ENCODE measurements around the gene GDAP1L1.
"Not testable (repeated sequence)": the region's sequence is repeated elsewhere in the genome, so short reads cannot be mapped to it uniquely, and the experiment has no call there.

Gene GDAP1L1

DNA sequence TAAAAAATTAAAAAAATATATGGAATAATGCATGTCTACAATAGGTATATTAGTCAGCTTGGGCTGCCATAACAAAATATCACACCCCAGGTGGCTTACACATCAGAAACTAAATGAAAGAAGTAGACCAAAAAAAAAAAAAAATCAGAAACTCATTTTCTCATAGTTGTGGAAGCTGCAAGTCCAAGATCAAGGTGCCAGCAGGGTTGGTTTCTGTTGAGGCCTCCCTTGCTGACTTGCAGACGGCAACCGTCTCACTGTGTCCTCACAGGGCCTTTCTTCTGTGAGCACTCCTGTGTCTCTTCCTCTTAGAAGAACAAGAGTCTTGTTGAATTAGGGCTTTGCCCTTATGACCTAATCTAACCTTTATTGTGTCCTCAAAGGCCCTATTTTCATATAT is 11.4 kb upstream of the GDAP1L1 start:
- Histone ChIP-seq H3K27ac (no peak overlapping the region), H3K27me3 (ENCODE audit: control insufficient read depth, insufficient read depth, low read length) (no peaks in the 10 kb centered on the region), H3K9me3 (ENCODE audit: control insufficient read depth, low read length) (no peaks in the 10 kb centered on the region), H2AFZ (no peak overlapping the region), H3K9ac (no peak overlapping the region), H3K4me1 (no peaks in the 10 kb centered on the region), H3K4me3 (ENCODE audit: low read depth, low read length) (no peak overlapping the region), H3K79me2 (no peaks in the 10 kb centered on the region), H3K36me3 (ENCODE audit: control insufficient read depth, insufficient read depth, low read length) (no peaks in the 10 kb centered on the region), H3K4me2 (ENCODE audit: low read length) (no peak overlapping the region)
- TF ChIP-seq, protein P1, sequence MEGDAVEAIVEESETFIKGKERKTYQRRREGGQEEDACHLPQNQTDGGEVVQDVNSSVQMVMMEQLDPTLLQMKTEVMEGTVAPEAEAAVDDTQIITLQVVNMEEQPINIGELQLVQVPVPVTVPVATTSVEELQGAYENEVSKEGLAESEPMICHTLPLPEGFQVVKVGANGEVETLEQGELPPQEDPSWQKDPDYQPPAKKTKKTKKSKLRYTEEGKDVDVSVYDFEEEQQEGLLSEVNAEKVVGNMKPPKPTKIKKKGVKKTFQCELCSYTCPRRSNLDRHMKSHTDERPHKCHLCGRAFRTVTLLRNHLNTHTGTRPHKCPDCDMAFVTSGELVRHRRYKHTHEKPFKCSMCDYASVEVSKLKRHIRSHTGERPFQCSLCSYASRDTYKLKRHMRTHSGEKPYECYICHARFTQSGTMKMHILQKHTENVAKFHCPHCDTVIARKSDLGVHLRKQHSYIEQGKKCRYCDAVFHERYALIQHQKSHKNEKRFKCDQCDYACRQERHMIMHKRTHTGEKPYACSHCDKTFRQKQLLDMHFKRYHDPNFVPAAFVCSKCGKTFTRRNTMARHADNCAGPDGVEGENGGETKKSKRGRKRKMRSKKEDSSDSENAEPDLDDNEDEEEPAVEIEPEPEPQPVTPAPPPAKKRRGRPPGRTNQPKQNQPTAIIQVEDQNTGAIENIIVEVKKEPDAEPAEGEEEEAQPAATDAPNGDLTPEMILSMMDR (IDR thresholded peaks at IDR 0.05), result no peak

DNA sequence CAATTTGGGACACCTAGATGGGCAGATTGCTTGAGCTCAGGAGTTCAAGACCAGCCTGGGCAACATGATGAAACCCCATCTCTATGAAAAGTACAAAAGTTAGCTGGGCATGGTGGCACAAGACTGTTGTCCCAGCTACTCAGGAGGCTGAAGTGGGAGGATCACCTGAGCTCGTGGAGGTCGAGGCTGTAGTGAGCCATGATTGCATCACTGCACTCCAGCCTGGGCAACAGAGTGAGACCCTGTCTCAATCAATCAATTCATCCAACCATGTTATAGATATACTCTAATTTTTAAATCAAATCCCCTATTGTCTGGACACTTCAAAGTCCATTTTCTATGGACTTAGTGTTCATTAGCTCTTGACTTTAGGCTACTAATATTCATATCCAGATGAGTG is 10.3 kb upstream of the GDAP1L1 start:
- not testable (repeated sequence) for H3K9me3 ChIP-seq (ENCODE audit: control insufficient read depth, low read length); H3K4me2 ChIP-seq (ENCODE audit: low read length); H3K36me3 ChIP-seq (ENCODE audit: control insufficient read depth, insufficient read depth, low read length); H3K4me1 ChIP-seq; H3K27ac ChIP-seq; H3K9ac ChIP-seq; H3K4me3 ChIP-seq (ENCODE audit: low read depth, low read length); H3K27me3 ChIP-seq (ENCODE audit: control insufficient read depth, insufficient read depth, low read length); H2AFZ ChIP-seq; H3K79me2 ChIP-seq

DNA sequence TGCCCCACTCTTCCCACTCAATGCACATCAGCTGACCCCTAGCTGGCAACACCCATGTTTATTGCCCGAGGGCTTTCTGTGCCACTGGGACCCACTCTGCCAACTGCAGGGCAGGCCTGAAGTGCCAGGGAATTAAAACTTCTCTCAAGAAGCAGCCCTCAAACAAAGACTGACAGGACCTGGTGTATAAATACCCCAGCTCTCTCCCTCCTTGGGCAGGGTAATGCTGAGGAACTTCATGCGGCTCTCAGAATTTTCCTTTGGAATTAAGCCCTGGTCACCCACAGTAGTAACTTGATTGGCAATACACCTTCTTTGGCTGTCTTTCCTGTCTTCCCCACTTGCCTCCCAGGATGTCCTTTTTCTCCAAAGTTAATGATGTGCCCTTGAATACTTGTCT is 5.3 kb upstream of the GDAP1L1 start:
- Histone ChIP-seq H3K36me3 (ENCODE audit: control insufficient read depth, insufficient read depth, low read length) (no peaks in the 10 kb centered on the region), H3K9ac (no peak overlapping the region), H2AFZ (no peak overlapping the region), H3K27ac (no peak overlapping the region), H3K4me1 (peaks cover 11% of the 10 kb centered on the region), H3K4me3 (ENCODE audit: low read depth, low read length) (no peak overlapping the region), H3K79me2 (no peaks in the 10 kb centered on the region), H3K9me3 (ENCODE audit: control insufficient read depth, low read length) (no peaks in the 10 kb centered on the region), H3K4me2 (ENCODE audit: low read length) (no peak overlapping the region), H3K27me3 (ENCODE audit: control insufficient read depth, insufficient read depth, low read length) (no peaks in the 10 kb centered on the region)
- TF ChIP-seq, protein P1 (IDR thresholded peaks at IDR 0.05), result no peak

DNA sequence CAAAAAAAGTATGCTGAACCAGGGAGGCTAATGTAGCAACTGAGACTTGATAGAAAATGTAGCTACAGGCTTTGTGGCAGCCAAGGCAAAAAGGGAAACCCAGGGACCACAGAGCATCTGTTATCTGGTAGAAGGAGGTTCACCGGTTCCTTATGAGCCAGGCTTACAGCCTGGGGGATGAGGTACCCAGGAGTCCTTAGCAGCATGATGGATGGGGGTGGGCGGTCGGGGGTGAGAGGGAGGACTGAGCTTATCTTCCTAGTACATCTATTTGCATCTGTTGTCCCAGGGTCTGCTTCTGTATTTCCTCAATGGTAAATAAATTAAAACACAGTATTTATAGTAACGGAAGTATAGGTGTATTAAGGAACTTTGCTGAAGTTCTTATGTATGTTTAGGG is 1.1 kb upstream of the GDAP1L1 start:
- peaks cover 12% of the 10 kb centered on the region for H3K79me2 ChIP-seq
- peak overlapping the region; percentile 75 for H3K27ac ChIP-seq
- no peak overlapping the region for H3K4me2 ChIP-seq (ENCODE audit: low read length)
- TF ChIP-seq, protein P1 (IDR thresholded peaks at IDR 0.05), result no peak
- no peaks in the 10 kb centered on the region for H3K27me3 ChIP-seq (ENCODE audit: control insufficient read depth, insufficient read depth, low read length)
- H2AFZ ChIP-seq, result no peak overlapping the region
- no peak overlapping the region for H3K9ac ChIP-seq
- H3K4me3 ChIP-seq (ENCODE audit: low read depth, low read length), result no peak overlapping the region
- peaks cover 12% of the 10 kb centered on the region for H3K4me1 ChIP-seq
- H3K36me3 ChIP-seq (ENCODE audit: control insufficient read depth, insufficient read depth, low read length), result no peaks in the 10 kb centered on the region
- H3K9me3 ChIP-seq (ENCODE audit: control insufficient read depth, low read length), result no peaks in the 10 kb centered on the region

DNA sequence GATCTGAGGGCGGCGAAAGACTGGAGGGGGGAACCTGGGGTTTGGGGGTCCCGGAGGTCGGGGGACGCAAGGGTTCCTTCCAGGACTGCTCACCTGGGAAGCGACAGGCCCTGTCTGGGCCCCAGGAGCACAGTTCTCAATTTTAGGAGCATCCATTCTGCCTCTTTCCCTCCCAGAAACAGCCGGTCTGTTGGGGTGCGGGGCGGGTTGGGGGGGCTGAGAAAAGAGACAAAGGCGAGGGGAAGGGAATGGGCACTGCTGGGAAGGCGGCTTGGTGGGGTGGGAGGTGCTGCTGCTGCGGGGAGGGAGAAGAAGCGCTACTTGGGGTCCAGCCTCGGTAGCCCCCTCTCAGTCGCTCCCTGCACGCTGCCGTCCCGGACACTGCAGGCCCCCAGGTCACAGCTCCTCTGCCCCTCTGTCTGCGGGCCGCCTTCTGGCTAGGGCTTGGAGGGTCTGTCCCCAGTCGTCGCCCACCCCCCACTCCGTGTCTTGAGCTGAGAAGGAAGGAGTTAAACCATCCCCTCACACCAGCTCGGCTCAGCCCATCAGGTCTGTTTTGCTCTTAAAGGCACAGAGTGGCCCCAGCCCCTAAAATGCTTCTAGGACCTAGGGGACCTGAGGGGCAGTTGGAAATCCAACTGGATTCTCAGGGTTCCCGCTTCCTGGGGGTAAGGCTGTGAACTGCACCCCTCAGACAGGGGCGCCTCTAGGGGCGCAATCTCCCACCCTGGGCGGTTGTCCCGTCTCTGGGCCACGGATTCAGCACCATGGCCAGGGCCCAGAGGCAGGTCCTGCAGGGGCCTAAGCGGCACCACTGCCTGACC is 690 bp downstream of the GDAP1L1 start:
- Histone ChIP-seq H3K27me3 (ENCODE audit: control insufficient read depth, insufficient read depth, low read length) (no peaks in the 10 kb centered on the region), H3K9ac (peak overlapping the region; percentile 55), H3K4me2 (ENCODE audit: low read length) (peak overlapping the region; percentile 38), H3K4me3 (ENCODE audit: low read depth, low read length) (no peak overlapping the region), H3K27ac (peak overlapping the region; percentile 75), H2AFZ (peak overlapping the region; percentile 91), H3K4me1 (peaks cover 12% of the 10 kb centered on the region), H3K79me2 (peaks cover 22% of the 10 kb centered on the region), H3K9me3 (ENCODE audit: control insufficient read depth, low read length) (no peaks in the 10 kb centered on the region), H3K36me3 (ENCODE audit: control insufficient read depth, insufficient read depth, low read length) (no peaks in the 10 kb centered on the region)
- TF ChIP-seq, protein P1 (IDR thresholded peaks at IDR 0.05), result peak; percentile 38
